OCI-LY1 (cell line): Measurements from ENCODE around the gene NEURL1.

Source experiments
- H2AFZ ChIP-seq: fragments of 200-600 bp; sonication (generic), shearing (Covaris generic); 2 replicates; pipeline ENCODE4 v1.6.0; 2014; ENCODE audit warnings: antibody characterized with exemption, mild to moderate bottlenecking, low read length
- H3F3A ChIP-seq: fragments of 200-600 bp; sonication (generic), shearing (Covaris generic); 2 replicates; pipeline ENCODE4 v1.6.0; 2014; ENCODE audit warnings: mild to moderate bottlenecking, antibody characterized with exemption, low read length, moderate library complexity; ENCODE audit not compliant: insufficient read depth
- H3K27ac ChIP-seq: fragments of 200-600 bp; sonication (generic); 2 replicates; pipeline ENCODE4 v1.5.1; 2014; ENCODE audit warnings: low read length, mixed run types, mild to moderate bottlenecking, low read depth; ENCODE audit not compliant: poor library complexity, severe bottlenecking
- H3K27me3 ChIP-seq: fragments of 200-600 bp; sonication (generic); 2 replicates; pipeline ENCODE4 v1.6.0; 2014; ENCODE audit warnings: antibody characterized with exemption, mild to moderate bottlenecking, low read length, moderate library complexity; ENCODE audit not compliant: insufficient read depth
- H3K36me3 ChIP-seq: fragments of 200-600 bp; sonication (generic); 2 replicates; pipeline ENCODE4 v1.6.1; 2014; ENCODE audit warnings: mild to moderate bottlenecking, antibody characterized with exemption, low read length, moderate library complexity, mixed read lengths; ENCODE audit not compliant: insufficient read depth
- H3K4me1 ChIP-seq: fragments of 200-600 bp; sonication (generic); 2 replicates; pipeline ENCODE4 v1.5.1; 2014; ENCODE audit warnings: mild to moderate bottlenecking, low read length, moderate library complexity; ENCODE audit not compliant: insufficient read depth, severe bottlenecking
- H3K4me2 ChIP-seq: fragments of 200-600 bp; sonication (generic), shearing (Covaris generic); 2 replicates; pipeline ENCODE4 v1.6.1; 2014; ENCODE audit warnings: low read length
- H3K4me3 ChIP-seq: fragments of 200-600 bp; sonication (generic); 2 replicates; pipeline ENCODE4 v1.5.1; 2014; ENCODE audit warnings: low read length, low read depth, mild to moderate bottlenecking, mixed read lengths; ENCODE audit not compliant: poor library complexity, severe bottlenecking
- H3K79me2 ChIP-seq: fragments of 200-600 bp; shearing (Covaris generic); 2 replicates; pipeline ENCODE4 v1.6.1; 2016; ENCODE audit warnings: mixed run types, low read length, mixed read lengths; ENCODE audit not compliant: insufficient read depth
- H3K9ac ChIP-seq: fragments of 200-600 bp; sonication (generic), shearing (Covaris generic); 2 replicates; pipeline ENCODE4 v1.6.1; 2014; ENCODE audit warnings: mild to moderate bottlenecking, low read length, mixed read lengths
- H3K9me2 ChIP-seq: fragments of 200-600 bp; sonication (generic), shearing (Covaris generic); 2 replicates; pipeline ENCODE4 v1.6.1; 2014; ENCODE audit warnings: low read depth, mild to moderate bottlenecking, low read length, mixed read lengths
- H3K9me3 ChIP-seq: fragments of 200-600 bp; shearing (Covaris generic); 2 replicates; pipeline ENCODE4 v1.6.1; 2014; ENCODE audit warnings: low read length, mixed read lengths
- H4K20me1 ChIP-seq: fragments of 200-600 bp; sonication (generic), shearing (Covaris generic); 2 replicates; pipeline ENCODE4 v1.6.0; 2016; ENCODE audit warnings: mild to moderate bottlenecking, low read length; ENCODE audit not compliant: insufficient read depth
- CTCF ChIP-seq: fragments of 200-600 bp; sonication (generic), shearing (Covaris generic); IDR thresholded peaks from 2 replicates; pipeline ENCODE4 v1.5.1; 2017; ENCODE audit warnings: mild to moderate bottlenecking, antibody characterized with exemption, low read length, moderate library complexity, mixed read lengths
- EZH2 ChIP-seq: fragments of 200-600 bp; sonication (generic), shearing (Covaris generic); IDR thresholded peaks from 2 replicates; pipeline ENCODE4 v1.8.0; 2017; ENCODE audit warnings: borderline replicate concordance, mixed run types, mild to moderate bottlenecking, antibody characterized with exemption, low read length, moderate library complexity, mixed read lengths

NEURL1 gene

GRCh38 chr10:103637011-103637410 is 143.5 kb downstream of the NEURL1 start:
- Histone ChIP-seq H3F3A (no peaks in the 10 kb centered on the region), H3K27me3 (no peaks in the 10 kb centered on the region), H4K20me1 (no peaks in the 10 kb centered on the region), H3K9me3 (no peaks in the 10 kb centered on the region), H3K9ac (no peak overlapping the region), H2AFZ (no peak overlapping the region), H3K4me1 (no peaks in the 10 kb centered on the region), H3K36me3 (no peaks in the 10 kb centered on the region), H3K4me3 (no peak overlapping the region), H3K9me2 (no peaks in the 10 kb centered on the region), H3K79me2 (no peaks in the 10 kb centered on the region), H3K4me2 (no peak overlapping the region), H3K27ac (no peak overlapping the region)
- no peak for TF ChIP-seq CTCF
- TF ChIP-seq EZH2 = no peak

GRCh38 chr10:103637927-103638557 is 144.5 kb downstream of the NEURL1 start:
- Histone ChIP-seq H3K9me2 (no peaks in the 10 kb centered on the region), H3K27ac (no peak overlapping the region), H3K79me2 (no peaks in the 10 kb centered on the region), H3K36me3 (no peaks in the 10 kb centered on the region), H3K9ac (no peak overlapping the region), H3K27me3 (no peaks in the 10 kb centered on the region), H3K9me3 (no peaks in the 10 kb centered on the region), H2AFZ (no peak overlapping the region), H4K20me1 (no peaks in the 10 kb centered on the region), H3K4me3 (no peak overlapping the region), H3K4me2 (no peak overlapping the region), H3F3A (no peaks in the 10 kb centered on the region), H3K4me1 (no peaks in the 10 kb centered on the region)
- no peak for TF ChIP-seq EZH2
- no peak for TF ChIP-seq CTCF

- Histone ChIP-seq H3K9ac (no peak overlapping the region), H3K36me3 (no peaks in the 10 kb centered on the region), H3K4me2 (no peak overlapping the region)
Measured at GRCh38 chr10:103638948-103639347, 145.4 kb downstream of the NEURL1 start.

More at GRCh38 chr10:103638948-103639347, 145.4 kb downstream of the NEURL1 start:
- Histone ChIP-seq H3K79me2 (no peaks in the 10 kb centered on the region), H3K27ac (no peak overlapping the region), H3K9me3 (no peaks in the 10 kb centered on the region), H3K4me3 (no peak overlapping the region), H3F3A (no peaks in the 10 kb centered on the region), H4K20me1 (no peaks in the 10 kb centered on the region), H2AFZ (no peak overlapping the region), H3K4me1 (no peaks in the 10 kb centered on the region), H3K27me3 (no peaks in the 10 kb centered on the region), H3K9me2 (no peaks in the 10 kb centered on the region)
- TF ChIP-seq EZH2 = no peak
- no peak for TF ChIP-seq CTCF
